ENCODE measurements around the gene ZNF385B. TPM values are rescaled to one million over a fixed set of nuclear protein-coding genes. Genes with fewer than 3 reads are reported as not detected.

The ZNF385B gene
- polyA plus RNA-seq, 1 donor from 2014 or later = 0.31 TPM

- Histone ChIP-seq H3K4me2 (ENCODE audit: low read length) (no peak overlapping the region), H3K9me2 (ENCODE audit: insufficient read depth, low read length) (no peaks in the 10 kb centered on the region), H3F3A (ENCODE audit: insufficient read depth, low read length, poor library complexity, severe bottlenecking) (no peaks in the 10 kb centered on the region), H3K9me3 (ENCODE audit: low read length) (no peaks in the 10 kb centered on the region), H3K27me3 (ENCODE audit: insufficient read depth, low read depth, low read length) (no peaks in the 10 kb centered on the region), H3K36me3 (ENCODE audit: insufficient read depth, low read length) (no peaks in the 10 kb centered on the region), H3K27ac (ENCODE audit: low read length) (no peak overlapping the region), H2AFZ (ENCODE audit: low read depth, low read length) (no peak overlapping the region), H3K4me3 (ENCODE audit: low read length) (no peak overlapping the region), H3K79me2 (replicated peaks; ENCODE audit: insufficient read depth, low read length) (no peaks in the 10 kb centered on the region), H3K9ac (ENCODE audit: low read length) (no peak overlapping the region), H4K20me1 (ENCODE audit: insufficient read depth) (no peaks in the 10 kb centered on the region)
- TF ChIP-seq REST (IDR thresholded peaks at IDR 0.05; ENCODE audit: borderline replicate concordance) (no peak), EP300 (conservative IDR thresholded peaks at IDR 0.05; ENCODE audit: poor library complexity, severe bottlenecking) (no peak), SMC3 (conservative IDR thresholded peaks at IDR 0.05; ENCODE audit: poor library complexity) (no peak), RAD21 (conservative IDR thresholded peaks at IDR 0.05) (no peak), EZH2 (IDR thresholded peaks at IDR 0.05; ENCODE audit: borderline replicate concordance, insufficient read depth, low read length, poor library complexity, severe bottlenecking) (no peak), TAF1 (IDR thresholded peaks at IDR 0.05; ENCODE audit: low read depth) (no peak), POLR2AphosphoS5 (IDR thresholded peaks at IDR 0.05) (no peak), CTCF (IDR thresholded peaks at IDR 0.05; ENCODE audit: poor library complexity, severe bottlenecking) (no peak), MXI1 (conservative IDR thresholded peaks at IDR 0.05; ENCODE audit: poor library complexity, severe bottlenecking) (no peak)
Measured at GRCh38 chr2:179432751-179433150, 428.7 kb downstream of the ZNF385B start.

GRCh38 chr2:179429597-179429996 is 431.8 kb downstream of the ZNF385B start:
- no peak for TF ChIP-seq EZH2 (IDR thresholded peaks at IDR 0.05; ENCODE audit: borderline replicate concordance, insufficient read depth, low read length, poor library complexity, severe bottlenecking)
- no peak for TF ChIP-seq CTCF (IDR thresholded peaks at IDR 0.05; ENCODE audit: poor library complexity, severe bottlenecking)
- no peak for TF ChIP-seq POLR2AphosphoS5 (IDR thresholded peaks at IDR 0.05)
- no peak for TF ChIP-seq REST (IDR thresholded peaks at IDR 0.05; ENCODE audit: borderline replicate concordance)
- TF ChIP-seq SMC3 (conservative IDR thresholded peaks at IDR 0.05; ENCODE audit: poor library complexity) = no peak
- TF ChIP-seq RAD21 (conservative IDR thresholded peaks at IDR 0.05) = no peak
- TF ChIP-seq MXI1 (conservative IDR thresholded peaks at IDR 0.05; ENCODE audit: poor library complexity, severe bottlenecking) = no peak
- TF ChIP-seq EP300 (conservative IDR thresholded peaks at IDR 0.05; ENCODE audit: poor library complexity, severe bottlenecking) = no peak
- no peak for TF ChIP-seq TAF1 (IDR thresholded peaks at IDR 0.05; ENCODE audit: low read depth)
- H3K79me2 ChIP-seq (replicated peaks; ENCODE audit: insufficient read depth, low read length) = no peaks in the 10 kb centered on the region
- no peaks in the 10 kb centered on the region for H3K9me2 ChIP-seq (ENCODE audit: insufficient read depth, low read length)
- H3K27ac ChIP-seq (ENCODE audit: low read length) = no peak overlapping the region
- no peaks in the 10 kb centered on the region for H4K20me1 ChIP-seq (ENCODE audit: insufficient read depth)
- no peak overlapping the region for H3K9ac ChIP-seq (ENCODE audit: low read length)
- no peak overlapping the region for H3K4me2 ChIP-seq (ENCODE audit: low read length)
- no peaks in the 10 kb centered on the region for H3F3A ChIP-seq (ENCODE audit: insufficient read depth, low read length, poor library complexity, severe bottlenecking)
- no peak overlapping the region for H3K4me3 ChIP-seq (ENCODE audit: low read length)
- no peaks in the 10 kb centered on the region for H3K36me3 ChIP-seq (ENCODE audit: insufficient read depth, low read length)
- no peaks in the 10 kb centered on the region for H3K9me3 ChIP-seq (ENCODE audit: low read length)
- H3K27me3 ChIP-seq (ENCODE audit: insufficient read depth, low read depth, low read length) = no peaks in the 10 kb centered on the region
- H2AFZ ChIP-seq (ENCODE audit: low read depth, low read length) = no peak overlapping the region

Measured in neural cell (in vitro differentiated cells).